ENCODE results near the gene FANCC. TPM values are rescaled to one million over a fixed set of nuclear protein-coding genes. Genes with fewer than 3 reads are reported as not detected.

Gene FANCC
- total RNA-seq, 2 experiments from 2014 or later = 15.9 to 16.7 TPM

GRCh38 chr9:95202076-95202681 is 115.3 kb downstream of the FANCC start:
- no peaks in the 10 kb centered on the region for H3K9me3 Mint-ChIP-seq (ENCODE audit: low read depth)
- POLR2A ChIA-PET = no interaction called here
- DNase-seq (no peak), ATAC-seq (no peak)
- H3K27me3 Mint-ChIP-seq = no peaks in the 10 kb centered on the region
- H3K4me1 Mint-ChIP-seq = peaks cover 3% of the 10 kb centered on the region
- H3K27ac Mint-ChIP-seq = no peak overlapping the region
- intact Hi-C loops (cut with DNase I, micrococcal nuclease) = no loop called here
- H3K4me3 Mint-ChIP-seq = no peak overlapping the region
- CTCF ChIA-PET = interaction anchor here (0.6 kb wide), 1 partner anchor 31 kb away, joined by 3 read pairs; no protein-coding TSS in a partner anchor
- no peaks in the 10 kb centered on the region for H3K36me3 Mint-ChIP-seq (ENCODE audit: low read depth)

GRCh38 chr9:95201206-95201605 is 116.3 kb downstream of the FANCC start:
- no peak for DNase-seq
- Mint-ChIP-seq H3K27ac (no peak overlapping the region), H3K9me3 (ENCODE audit: low read depth) (no peaks in the 10 kb centered on the region), H3K36me3 (ENCODE audit: low read depth) (no peaks in the 10 kb centered on the region), H3K27me3 (no peaks in the 10 kb centered on the region), H3K4me3 (no peak overlapping the region), H3K4me1 (peaks cover 3% of the 10 kb centered on the region)
- intact Hi-C loops (cut with DNase I, micrococcal nuclease) = no loop called here
- CTCF ChIA-PET = no interaction called here
- POLR2A ChIA-PET = no interaction called here
- ATAC-seq = no peak

GRCh38 chr9:95197692-95198271 is 119.7 kb downstream of the FANCC start:
- Mint-ChIP-seq H3K9me3 (ENCODE audit: low read depth) (no peaks in the 10 kb centered on the region), H3K4me1 (no peaks in the 10 kb centered on the region), H3K36me3 (ENCODE audit: low read depth) (no peaks in the 10 kb centered on the region), H3K4me3 (no peak overlapping the region), H3K27me3 (no peaks in the 10 kb centered on the region), H3K27ac (no peak overlapping the region)
- ChIA-PET POLR2A (no interaction called here), CTCF (no interaction called here)
- no peak for ATAC-seq
- intact Hi-C loops (cut with DNase I, micrococcal nuclease) = no loop called here
- DNase-seq = no peak

GRCh38 chr9:95193480-95193879 is 124.0 kb downstream of the FANCC start:
- Mint-ChIP-seq H3K4me3 (no peak overlapping the region), H3K27me3 (no peaks in the 10 kb centered on the region), H3K4me1 (peaks cover 19% of the 10 kb centered on the region), H3K9me3 (ENCODE audit: low read depth) (no peaks in the 10 kb centered on the region), H3K27ac (no peak overlapping the region), H3K36me3 (ENCODE audit: low read depth) (no peaks in the 10 kb centered on the region)
- DNase-seq (no peak), ATAC-seq (no peak)
- intact Hi-C loops (cut with DNase I, micrococcal nuclease) = no loop called here
- ChIA-PET CTCF (interaction anchor here (0.6 kb wide), 1 partner anchor 280 kb away, joined by 3 read pairs; no protein-coding TSS in a partner anchor), POLR2A (no interaction called here)

GRCh38 chr9:95193067-95193466 is 124.4 kb downstream of the FANCC start:
- Mint-ChIP-seq H3K27me3 (no peaks in the 10 kb centered on the region), H3K4me1 (peaks cover 20% of the 10 kb centered on the region), H3K4me3 (no peak overlapping the region), H3K36me3 (ENCODE audit: low read depth) (no peaks in the 10 kb centered on the region), H3K9me3 (ENCODE audit: low read depth) (no peaks in the 10 kb centered on the region), H3K27ac (no peak overlapping the region)
- ChIA-PET POLR2A (no interaction called here), CTCF (no interaction called here)
- intact Hi-C loops (cut with DNase I, micrococcal nuclease) = no loop called here
- no peak for DNase-seq
- ATAC-seq = no peak

GRCh38 chr9:95192631-95193030 is 124.9 kb downstream of the FANCC start:
- CTCF ChIA-PET = no interaction called here
- Mint-ChIP-seq H3K27ac (no peak overlapping the region), H3K4me1 (peaks cover 20% of the 10 kb centered on the region), H3K27me3 (no peaks in the 10 kb centered on the region), H3K36me3 (ENCODE audit: low read depth) (no peaks in the 10 kb centered on the region), H3K9me3 (ENCODE audit: low read depth) (no peaks in the 10 kb centered on the region), H3K4me3 (no peak overlapping the region)
- no peak for DNase-seq
- intact Hi-C loops (cut with DNase I, micrococcal nuclease) = no loop called here
- POLR2A ChIA-PET = no interaction called here
- no peak for ATAC-seq

- no peaks in the 10 kb centered on the region for H3K27me3 Mint-ChIP-seq
- H3K9me3 Mint-ChIP-seq (ENCODE audit: low read depth) = no peaks in the 10 kb centered on the region
- H3K27ac Mint-ChIP-seq = no peak overlapping the region
- H3K4me1 Mint-ChIP-seq = peaks cover 20% of the 10 kb centered on the region
- intact Hi-C loops (cut with DNase I, micrococcal nuclease) = no loop called here
- H3K4me3 Mint-ChIP-seq = no peak overlapping the region
- H3K36me3 Mint-ChIP-seq (ENCODE audit: low read depth) = no peaks in the 10 kb centered on the region
- ATAC-seq (no peak), DNase-seq (no peak)
- CTCF ChIA-PET = interaction anchor here (1.0 to 1.1 kb wide), 2 partner anchors 10 to 146 kb away, joined by 3 read pairs; no protein-coding TSS in a partner anchor
- POLR2A ChIA-PET = no interaction called here
These were observed 127.1 kb downstream of the FANCC start for GRCh38 chr9:95190413-95190812.

GRCh38 chr9:95189251-95190098 is 128.0 kb downstream of the FANCC start:
- ATAC-seq (peak; percentile 71), DNase-seq (peak; percentile 15)
- Mint-ChIP-seq H3K36me3 (ENCODE audit: low read depth) (no peaks in the 10 kb centered on the region), H3K4me1 (peaks cover 20% of the 10 kb centered on the region), H3K27me3 (no peaks in the 10 kb centered on the region), H3K9me3 (ENCODE audit: low read depth) (no peaks in the 10 kb centered on the region), H3K27ac (peak overlapping the region; percentile 12), H3K4me3 (no peak overlapping the region)
- intact Hi-C loops (cut with DNase I, micrococcal nuclease) = no loop called here
- CTCF ChIA-PET = interaction anchor here (0.6 to 1.1 kb wide), 4 partner anchors 9 to 841 kb away, joined by 3 read pairs; no protein-coding TSS in a partner anchor
- POLR2A ChIA-PET = interaction anchor here (0.6 kb wide), 2 partner anchors 14 to 976 kb away, joined by 3 read pairs; no protein-coding TSS in a partner anchor

GRCh38 chr9:95188459-95188858 is 129.1 kb downstream of the FANCC start:
- DNase-seq = no peak
- no peaks in the 10 kb centered on the region for H3K27me3 Mint-ChIP-seq
- intact Hi-C loops (cut with DNase I, micrococcal nuclease) = no loop called here
- peaks cover 20% of the 10 kb centered on the region for H3K4me1 Mint-ChIP-seq
- ATAC-seq = no peak
- ChIA-PET CTCF (no interaction called here), POLR2A (no interaction called here)
- no peaks in the 10 kb centered on the region for H3K9me3 Mint-ChIP-seq (ENCODE audit: low read depth)
- H3K27ac Mint-ChIP-seq = no peak overlapping the region
- H3K4me3 Mint-ChIP-seq = no peak overlapping the region
- H3K36me3 Mint-ChIP-seq (ENCODE audit: low read depth) = no peaks in the 10 kb centered on the region

- POLR2A ChIA-PET = interaction anchor here (0.6 kb wide), 1 partner anchor 110 kb away, joined by 4 read pairs; no protein-coding TSS in a partner anchor
- Mint-ChIP-seq H3K27me3 (no peaks in the 10 kb centered on the region), H3K4me1 (peaks cover 20% of the 10 kb centered on the region), H3K4me3 (no peak overlapping the region), H3K27ac (no peak overlapping the region), H3K36me3 (ENCODE audit: low read depth) (no peaks in the 10 kb centered on the region), H3K9me3 (ENCODE audit: low read depth) (no peaks in the 10 kb centered on the region)
- ATAC-seq = no peak
- intact Hi-C loops (cut with DNase I, micrococcal nuclease) = no loop called here
- no peak for DNase-seq
- CTCF ChIA-PET = no interaction called here
These were observed 131.6 kb downstream of the FANCC start for GRCh38 chr9:95185956-95186355.

- ChIA-PET CTCF (no interaction called here), POLR2A (no interaction called here)
- no peaks in the 10 kb centered on the region for H3K4me1 Mint-ChIP-seq
- no peak overlapping the region for H3K27ac Mint-ChIP-seq
- ATAC-seq = no peak
- no peaks in the 10 kb centered on the region for H3K27me3 Mint-ChIP-seq
- H3K4me3 Mint-ChIP-seq = no peak overlapping the region
- intact Hi-C loops (cut with DNase I, micrococcal nuclease) = no loop called here
- no peaks in the 10 kb centered on the region for H3K9me3 Mint-ChIP-seq (ENCODE audit: low read depth)
- H3K36me3 Mint-ChIP-seq (ENCODE audit: low read depth) = no peaks in the 10 kb centered on the region
- DNase-seq = no peak
These were observed 134.5 kb downstream of the FANCC start for GRCh38 chr9:95182854-95183563.

Measured in activated CD4-positive, alpha-beta T cell treated with anti-CD3 and anti-CD28 coated beads for 36 hours (primary cell).